Activated T-helper 1 cell treated with Interleukin-2 at 50 U/mL for 16 hours (primary cell): Measurements from ENCODE around the gene TRIM8.

Experiments
- DNase-seq: peaks from one replicate; pipeline ENCODE4 v3.0.0-alpha.2; 2020; ENCODE audit warnings: low read depth

Gene TRIM8

GRCh38 chr10:102633287-102633686, 11.0 kb upstream of the TRIM8 start:
- no peak for DNase-seq

GRCh38 chr10:102633848-102634247, 10.4 kb upstream of the TRIM8 start:
- DNase-seq, result no peak

- no peak for DNase-seq
These were observed 9.6 kb upstream of the TRIM8 start for GRCh38 chr10:102634686-102635085.

- no peak for DNase-seq
These were observed 8.9 kb upstream of the TRIM8 start for GRCh38 chr10:102635377-102635776.

DNA sequence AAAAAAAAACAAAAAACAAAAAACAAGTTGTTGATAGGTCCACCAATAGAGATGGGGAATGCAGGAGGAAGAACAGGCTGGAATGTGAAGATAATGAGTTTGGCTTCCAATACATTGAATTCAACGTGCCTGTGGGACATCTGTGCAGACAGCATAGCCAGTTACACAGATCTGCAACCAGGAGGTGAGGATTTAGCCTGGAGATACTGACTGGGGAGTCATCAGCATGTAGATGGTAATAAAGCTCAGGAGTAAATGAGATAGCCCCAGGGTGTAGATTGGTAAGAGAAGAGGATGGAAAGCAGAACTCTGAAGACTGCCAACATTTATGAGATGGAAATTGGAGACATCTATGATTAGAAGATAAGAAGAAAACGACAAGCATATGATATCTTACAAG, 4.7 kb upstream of the TRIM8 start:
- DNase-seq, result no peak

DNA sequence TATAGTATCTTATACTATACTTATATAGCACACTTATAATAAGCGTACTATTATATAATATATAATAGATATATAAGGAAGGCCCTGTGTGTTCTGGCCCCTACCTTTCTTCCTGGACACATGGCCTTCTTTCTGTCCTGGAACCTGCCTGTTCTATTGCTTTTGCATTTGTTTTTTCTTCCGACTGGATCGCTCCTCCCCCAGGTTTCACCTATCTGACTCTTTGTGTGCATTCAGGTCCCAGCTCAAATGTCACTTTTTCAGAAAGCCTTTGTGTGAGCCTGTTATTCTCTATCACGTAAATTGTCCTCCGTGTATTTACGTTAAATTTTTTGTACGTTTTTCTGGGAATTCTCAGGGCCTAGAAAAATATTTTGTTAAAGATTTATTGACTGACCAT, 2.9 kb upstream of the TRIM8 start:
- DNase-seq, result no peak

DNA sequence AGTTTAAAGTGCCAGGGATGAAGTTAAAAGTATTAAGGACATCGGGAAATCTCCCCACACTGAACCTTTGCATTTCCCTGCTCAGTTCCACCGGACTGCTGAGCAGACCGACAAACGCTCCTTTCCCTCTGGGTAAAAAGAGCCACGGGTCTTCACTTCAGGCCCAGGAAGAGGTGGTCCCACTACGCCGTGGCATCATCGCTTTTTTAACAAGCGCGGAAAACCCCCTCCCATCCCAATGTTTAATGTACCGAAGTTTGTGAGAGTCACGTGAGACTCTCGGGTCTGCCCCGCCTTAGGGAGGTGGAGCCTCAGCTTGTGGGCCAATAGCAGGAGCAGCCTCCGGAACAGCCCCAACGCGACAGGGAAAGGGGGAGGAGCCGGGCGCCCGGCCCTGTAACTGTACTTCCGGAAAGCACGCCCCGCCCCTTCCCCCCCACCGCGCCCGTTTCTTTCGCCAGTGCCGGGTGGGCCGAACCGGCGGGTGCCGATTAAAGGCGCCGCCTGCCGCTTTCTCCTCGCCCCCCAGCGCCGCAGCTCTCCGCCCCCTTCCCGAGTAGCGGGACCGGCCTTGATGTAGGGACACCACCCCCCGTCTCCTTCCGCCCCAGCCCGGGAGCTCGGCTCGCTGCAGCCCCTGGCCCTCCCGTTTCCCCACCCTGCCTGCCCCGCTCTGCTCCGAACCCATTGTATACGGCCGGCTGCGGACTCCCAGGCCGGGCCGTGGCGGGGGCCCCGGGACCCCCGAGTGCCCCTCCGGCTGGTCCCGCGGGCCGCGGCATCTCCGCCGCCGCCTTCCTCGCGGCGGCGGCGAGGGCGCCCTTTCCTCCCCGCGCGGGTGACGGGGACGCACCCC, 2.2 kb upstream of the TRIM8 start:
- DNase-seq, result peak; percentile 95

GRCh38 chr10:102642736-102643335, 1.4 kb upstream of the TRIM8 start:
- peak; percentile 35 for DNase-seq

- peak; percentile 24 for DNase-seq
These were observed 778 bp upstream of the TRIM8 start for GRCh38 chr10:102643336-102644065.

DNA sequence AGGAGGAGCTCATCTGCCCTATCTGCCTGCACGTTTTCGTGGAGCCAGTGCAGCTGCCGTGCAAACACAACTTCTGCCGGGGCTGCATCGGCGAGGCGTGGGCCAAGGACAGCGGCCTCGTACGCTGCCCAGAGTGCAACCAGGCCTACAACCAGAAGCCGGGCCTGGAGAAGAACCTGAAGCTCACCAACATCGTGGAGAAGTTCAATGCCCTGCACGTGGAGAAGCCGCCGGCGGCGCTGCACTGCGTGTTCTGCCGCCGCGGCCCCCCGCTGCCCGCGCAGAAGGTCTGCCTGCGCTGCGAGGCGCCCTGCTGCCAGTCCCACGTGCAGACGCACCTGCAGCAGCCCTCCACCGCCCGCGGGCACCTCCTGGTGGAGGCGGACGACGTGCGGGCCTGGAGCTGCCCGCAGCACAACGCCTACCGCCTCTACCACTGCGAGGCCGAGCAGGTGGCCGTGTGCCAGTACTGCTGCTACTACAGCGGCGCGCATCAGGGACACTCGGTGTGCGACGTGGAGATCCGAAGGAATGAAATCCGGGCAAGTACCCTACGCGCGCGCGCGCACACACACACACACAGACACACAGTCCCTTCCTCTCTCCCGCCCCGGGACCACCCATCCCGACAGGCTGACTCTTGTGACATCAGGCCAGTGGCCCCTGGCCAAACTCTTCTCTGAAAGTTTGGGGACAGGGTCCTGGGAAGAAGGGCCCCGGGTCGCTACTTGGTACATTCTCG, 538 bp downstream of the TRIM8 start:
- peak; percentile 75 for DNase-seq

- DNase-seq, result peak; percentile 27
These were observed 1.1 kb downstream of the TRIM8 start for GRCh38 chr10:102645388-102645740.

DNA sequence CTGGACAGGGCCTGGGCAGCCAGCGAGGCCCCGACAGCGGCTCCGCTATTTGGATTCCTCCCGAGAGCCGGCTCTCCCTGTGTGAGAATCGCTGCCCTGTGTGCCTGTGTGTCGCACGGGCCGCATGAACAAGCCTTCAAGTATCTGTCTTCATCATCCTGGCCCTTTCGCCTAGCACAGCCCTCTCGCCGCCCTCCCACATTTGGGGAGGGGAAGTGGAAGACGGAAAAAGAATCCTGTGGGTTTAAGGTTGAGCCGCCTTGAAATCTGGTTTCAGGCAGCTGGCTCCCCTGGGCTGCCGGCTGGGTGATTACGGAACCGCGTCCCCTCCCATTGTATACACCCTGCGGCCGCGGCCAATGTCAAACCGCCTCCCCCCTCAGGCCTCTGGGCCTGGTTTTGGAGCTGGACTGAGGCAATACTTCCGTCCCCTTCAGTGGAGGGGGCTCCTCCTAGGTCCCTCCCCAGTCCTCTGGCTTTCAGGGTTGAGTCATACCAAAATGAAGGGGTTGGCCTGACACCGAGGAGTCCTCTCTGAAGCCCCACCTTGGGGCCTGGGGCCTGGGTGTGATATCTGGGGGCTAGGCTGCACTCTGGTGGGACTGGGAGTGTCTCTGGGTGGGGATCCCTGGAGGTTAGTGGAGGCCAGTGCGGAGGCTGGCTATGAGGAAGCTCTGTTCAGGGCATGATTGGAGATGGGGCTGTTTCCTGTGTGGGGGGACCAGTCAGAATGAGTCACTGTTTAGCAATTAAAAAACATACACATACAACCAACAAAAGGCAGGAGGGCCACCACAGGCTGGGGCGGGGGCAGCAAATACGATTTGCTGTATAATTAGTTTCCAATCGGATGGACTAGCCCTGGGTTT, 1.7 kb downstream of the TRIM8 start:
- DNase-seq, result peak; percentile 55

GRCh38 chr10:102646610-102647442, 2.5 kb downstream of the TRIM8 start:
- peak; percentile 33 for DNase-seq

DNA sequence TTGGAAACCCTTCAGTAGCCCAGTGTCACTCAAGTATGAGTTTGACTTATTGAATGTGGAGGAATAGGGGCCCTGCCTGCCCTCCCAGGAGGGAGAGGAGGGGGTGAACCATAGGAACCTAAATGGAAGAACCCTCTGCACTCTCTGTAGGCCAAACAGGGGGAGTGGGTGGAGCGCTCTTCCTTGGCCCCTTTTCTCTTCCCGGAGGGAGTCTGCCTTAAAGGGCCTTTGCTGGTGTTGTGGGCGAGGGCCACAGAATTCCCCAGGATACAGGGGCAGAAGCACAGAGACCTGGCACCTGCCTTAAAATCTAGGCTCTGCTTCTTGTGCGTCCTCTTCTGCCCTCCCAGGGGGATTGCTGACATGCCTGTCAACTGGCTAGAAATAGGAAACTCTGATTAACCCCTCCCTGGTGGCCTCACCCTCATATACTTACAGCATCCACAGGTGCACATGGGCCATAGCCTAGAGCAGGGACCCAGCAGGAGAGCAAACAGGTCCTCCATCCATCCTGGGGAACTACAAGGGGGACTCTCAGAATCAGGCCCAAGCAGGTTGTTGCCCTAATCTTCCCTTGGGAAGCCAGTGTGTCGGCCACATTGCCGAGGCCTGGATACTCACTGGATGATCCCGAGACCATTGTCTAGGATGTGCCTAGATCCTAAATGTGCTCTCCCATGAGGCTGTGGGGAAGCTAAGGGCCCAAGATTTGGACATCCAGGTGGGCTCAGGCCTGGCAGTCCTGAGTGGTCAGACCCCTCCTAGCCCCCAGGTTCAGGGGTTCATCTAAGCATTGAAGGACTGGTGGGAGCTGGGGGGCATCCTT, 3.4 kb downstream of the TRIM8 start:
- no peak for DNase-seq

- no peak for DNase-seq
These were observed 4.1 kb downstream of the TRIM8 start for GRCh38 chr10:102648269-102648888.

DNA sequence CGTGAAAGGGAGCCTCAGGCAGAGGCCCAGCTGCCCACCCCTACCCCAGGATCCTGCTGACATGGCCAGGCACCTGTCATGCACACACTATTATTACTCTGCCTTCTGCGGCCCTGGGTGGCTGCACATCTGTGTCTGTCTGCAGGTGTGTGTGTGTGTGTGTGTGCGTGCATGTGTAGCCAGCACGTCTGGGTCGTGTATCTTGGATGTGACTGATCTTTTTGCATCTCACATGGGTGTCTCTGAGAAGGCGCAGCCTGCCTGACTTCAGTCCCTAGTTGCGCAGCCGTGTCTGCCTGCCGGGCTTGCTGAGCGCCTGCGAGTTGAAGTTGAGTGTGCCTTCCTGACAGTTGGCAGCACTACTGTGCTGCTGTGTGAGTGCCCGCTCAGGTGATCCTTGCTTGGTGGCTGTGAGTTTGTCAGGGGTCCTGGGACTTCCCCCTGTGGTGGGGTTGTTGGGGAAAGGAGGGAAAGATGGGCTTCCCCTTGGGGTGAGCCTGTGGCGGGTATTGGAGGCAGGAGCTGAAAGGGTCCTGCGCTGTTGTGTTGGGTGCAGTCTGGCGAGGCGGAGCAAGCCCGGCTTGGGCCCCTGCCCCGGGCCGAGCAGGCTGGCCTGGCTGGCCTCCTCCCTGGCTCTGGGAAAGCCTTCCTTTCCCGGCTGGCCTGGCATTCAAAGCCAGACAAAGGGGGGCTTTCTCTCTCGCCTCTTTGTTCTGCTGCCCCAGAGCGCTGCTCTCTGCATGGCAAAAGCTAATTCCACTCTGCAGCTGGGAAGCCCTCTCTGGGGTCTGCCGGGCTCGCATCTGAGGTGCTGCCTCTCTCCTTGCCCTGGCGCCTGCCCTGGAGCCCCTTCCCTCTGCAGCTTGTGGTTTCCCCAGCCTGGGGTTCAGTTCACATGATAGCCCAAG, 4.9 kb downstream of the TRIM8 start:
- DNase-seq, result no peak

GRCh38 chr10:102649797-102650654, 5.7 kb downstream of the TRIM8 start:
- DNase-seq, result no peak
